HG03520 (cell line): ENCODE results near the gene SLC2A9.

Source experiments
- ATAC-seq: cut with Tn5 transposase; IDR thresholded peaks from one replicate; pipeline ENCODE4 v1.9.1; 2021; ENCODE audit warnings: mild to moderate bottlenecking, moderate library complexity; ENCODE audit not compliant: unreplicated experiment

Gene SLC2A9

GRCh38 chr4:9969526-9970398, 51.5 kb downstream of the SLC2A9 start:
- no peak for ATAC-seq

GRCh38 chr4:9968472-9968871, 52.8 kb downstream of the SLC2A9 start:
- no peak for ATAC-seq

- ATAC-seq: no peak
These were observed 56.4 kb downstream of the SLC2A9 start for GRCh38 chr4:9964879-9965278.

- no peak for ATAC-seq
These were observed 58.0 kb downstream of the SLC2A9 start for GRCh38 chr4:9963328-9963727.

GRCh38 chr4:9962611-9963314, 58.5 kb downstream of the SLC2A9 start:
- ATAC-seq: no peak

- no peak for ATAC-seq
These were observed 66.8 kb downstream of the SLC2A9 start for GRCh38 chr4:9954468-9954867.

- no peak for ATAC-seq
These were observed 68.2 kb downstream of the SLC2A9 start for GRCh38 chr4:9953089-9953488.

- no peak for ATAC-seq
These were observed 68.8 kb downstream of the SLC2A9 start for GRCh38 chr4:9952415-9952950.

- no peak for ATAC-seq
These were observed 71.7 kb downstream of the SLC2A9 start for GRCh38 chr4:9949573-9949972.

GRCh38 chr4:9947168-9948062, 73.9 kb downstream of the SLC2A9 start:
- ATAC-seq: no peak

- ATAC-seq: no peak
These were observed 75.1 kb downstream of the SLC2A9 start for GRCh38 chr4:9946170-9946569.

- no peak for ATAC-seq
These were observed 76.6 kb downstream of the SLC2A9 start for GRCh38 chr4:9944431-9945425.

GRCh38 chr4:9943761-9944160, 77.5 kb downstream of the SLC2A9 start:
- ATAC-seq: no peak

- no peak for ATAC-seq
These were observed 78.2 kb downstream of the SLC2A9 start for GRCh38 chr4:9942921-9943600.

GRCh38 chr4:9942139-9942538, 79.2 kb downstream of the SLC2A9 start:
- no peak for ATAC-seq

- no peak for ATAC-seq
These were observed 81.3 kb downstream of the SLC2A9 start for GRCh38 chr4:9940041-9940440.

GRCh38 chr4:9938933-9939332, 82.4 kb downstream of the SLC2A9 start:
- no peak for ATAC-seq

- no peak for ATAC-seq
These were observed 84.2 kb downstream of the SLC2A9 start for GRCh38 chr4:9937078-9937477.

- ATAC-seq: no peak
These were observed 85.1 kb downstream of the SLC2A9 start for GRCh38 chr4:9936129-9936644.
